NCI-H2107 treated with DMSO at 0.1 percent for 48 hours (cell line): ENCODE measurements around the gene DAP.
A peak's percentile ranks its signal among the peaks of the same experiment; 100 is the strongest.

ENCODE experiments used
- DNase-seq: peaks from one replicate; lab custom pipeline; 2025; ENCODE audit not compliant: unreplicated experiment; lab: John Stamatoyannopoulos, UW

DAP gene

DNA sequence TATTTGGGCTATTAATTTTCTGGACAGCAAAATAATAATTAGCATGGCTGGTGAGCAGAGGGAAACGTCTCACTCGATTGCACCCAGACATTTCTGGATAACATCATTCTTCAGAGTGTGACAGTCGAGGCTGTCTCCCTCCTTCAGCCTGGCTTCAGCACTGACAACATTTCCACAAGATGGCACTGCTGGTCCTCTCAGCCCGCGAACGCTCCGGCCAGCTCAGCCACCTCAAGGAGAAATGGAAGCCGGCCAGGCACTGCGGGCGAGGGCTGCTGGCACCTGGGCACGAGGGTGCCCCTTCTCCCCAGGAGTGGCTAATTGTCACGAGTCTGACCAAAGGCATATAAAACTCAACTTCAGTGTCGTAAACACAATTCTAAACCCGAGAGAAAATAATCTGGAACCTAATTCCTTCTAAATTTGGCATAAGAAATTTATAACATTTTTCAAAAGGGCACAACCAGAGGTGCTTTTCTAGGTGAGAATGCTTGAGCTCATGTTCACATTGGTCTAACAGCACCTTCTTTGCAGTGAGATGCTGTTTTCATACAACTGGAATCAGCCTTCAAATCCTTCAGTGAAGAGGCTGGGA is 65.9 kb downstream of the DAP start:
- DNase-seq, result peak; percentile 60

DNA sequence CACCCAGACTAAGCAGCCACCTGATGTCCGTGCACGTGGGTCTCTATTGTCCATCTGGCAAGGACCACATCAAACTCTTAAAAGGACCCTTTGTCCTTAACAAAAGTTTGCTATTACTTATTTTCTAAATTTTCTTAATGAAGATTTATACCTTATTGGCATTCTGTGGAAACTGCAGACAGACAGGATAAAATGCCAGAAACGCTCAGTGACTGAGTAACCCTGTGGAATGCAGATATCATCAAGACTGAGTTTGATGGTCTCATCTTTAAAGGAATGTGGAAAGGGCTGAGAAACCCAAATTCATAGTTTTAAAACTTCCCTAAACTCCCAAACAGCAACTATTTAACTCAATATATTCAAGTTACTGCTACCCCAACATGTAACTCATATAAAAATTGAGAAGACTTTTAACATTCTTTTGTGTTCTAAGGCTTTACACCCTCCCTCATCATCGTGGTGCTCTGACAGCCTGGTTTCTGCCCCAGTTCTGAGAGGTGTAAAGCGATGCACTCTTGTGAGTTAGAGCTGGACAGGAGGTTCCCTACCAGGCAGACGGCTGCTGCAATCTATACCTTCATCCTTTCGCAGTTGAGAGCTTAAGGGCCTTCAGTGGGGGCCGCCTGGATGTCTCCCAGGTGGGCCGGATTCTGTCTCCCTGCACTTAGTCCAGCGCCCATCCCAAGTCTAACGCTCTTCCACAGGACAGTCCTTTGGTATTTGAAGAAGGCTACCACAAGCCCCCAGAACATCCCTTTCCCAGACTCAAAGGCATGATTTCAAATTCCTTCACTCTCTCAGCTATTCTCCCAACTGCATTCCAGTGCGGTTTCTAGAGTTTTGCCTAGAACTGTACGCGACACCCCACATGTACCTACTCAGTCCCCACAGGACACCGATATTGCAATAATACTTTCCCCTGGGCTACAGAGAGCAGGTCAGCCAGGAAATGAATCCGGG is 68.9 kb downstream of the DAP start:
- DNase-seq, result no peak

DNA sequence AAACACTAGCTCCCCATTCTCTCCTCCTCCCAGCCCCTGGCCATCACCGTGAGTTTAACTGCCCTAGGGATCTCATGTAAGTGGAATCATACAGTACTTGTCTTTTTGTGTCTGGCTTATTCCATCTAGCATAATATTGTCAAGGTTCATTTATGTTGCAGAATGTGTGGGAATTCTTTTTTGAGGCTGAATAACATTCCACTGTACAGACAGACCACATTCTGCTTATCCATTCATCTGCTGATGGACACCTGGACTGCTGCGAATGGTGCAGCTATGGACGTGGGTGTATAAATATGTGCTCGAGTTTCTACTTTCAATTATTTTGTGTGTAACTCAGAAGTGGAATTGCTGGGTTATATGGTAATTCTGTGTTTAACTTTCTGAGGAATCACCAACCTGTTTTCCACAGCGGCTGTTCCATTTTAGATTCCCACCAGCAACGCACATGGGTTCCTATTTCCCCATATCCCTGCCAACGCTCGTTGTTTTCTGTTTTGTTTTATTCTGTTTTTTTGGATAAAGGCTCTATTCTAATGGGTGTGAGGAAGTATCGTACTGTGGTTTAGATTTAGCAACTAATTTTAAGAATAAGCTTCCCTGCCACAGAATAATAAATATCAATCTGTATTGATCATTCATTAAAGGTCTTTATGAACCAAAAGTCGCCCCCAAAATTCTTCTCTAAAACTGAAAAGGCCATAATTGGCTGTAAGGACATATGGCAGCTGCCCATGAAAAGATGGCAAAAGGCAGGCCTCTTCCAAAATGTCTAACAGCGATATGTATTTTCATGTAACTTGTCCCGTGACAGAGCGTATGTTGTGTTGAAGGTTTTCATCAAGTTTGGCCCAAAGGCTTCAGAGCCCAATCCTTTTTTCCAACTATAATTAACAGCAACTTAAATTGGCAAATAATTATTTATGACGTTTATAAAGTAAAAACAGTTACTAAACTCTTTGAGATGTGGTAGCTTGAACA is 70.3 kb downstream of the DAP start:
- no peak for DNase-seq

DNA sequence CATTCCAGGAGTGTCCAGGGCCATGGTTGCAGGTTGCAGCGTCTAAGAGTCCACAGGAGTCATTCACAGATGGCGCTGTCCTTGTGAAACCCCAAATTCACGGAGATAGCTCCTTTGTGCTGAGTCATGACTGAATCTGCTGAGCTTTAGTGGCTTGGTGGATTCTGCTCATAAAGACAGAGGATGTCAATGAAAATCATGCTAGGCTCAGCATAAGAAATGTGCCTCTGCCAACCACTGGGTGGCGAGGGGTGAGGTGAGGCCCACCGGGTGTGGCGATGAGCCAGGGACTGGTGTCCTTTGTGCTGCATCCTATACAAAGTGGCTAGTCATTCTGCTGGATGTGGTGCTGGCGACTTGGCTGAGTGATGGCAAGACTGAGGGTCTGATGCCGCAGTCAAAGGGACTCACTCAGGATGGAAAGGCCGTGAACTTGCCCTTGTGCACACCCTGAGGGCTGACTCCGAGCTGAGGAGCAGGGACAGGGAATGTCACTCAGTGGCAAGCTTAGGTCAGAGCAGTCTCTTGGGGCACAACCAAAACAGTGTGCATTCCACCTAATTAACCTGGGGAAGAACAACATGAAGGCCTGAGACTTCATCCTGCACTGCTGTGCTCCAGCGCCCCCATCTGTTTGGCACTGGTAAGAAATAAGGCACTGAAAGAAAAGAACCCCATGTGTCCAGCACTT is 71.5 kb downstream of the DAP start:
- no peak for DNase-seq

DNA sequence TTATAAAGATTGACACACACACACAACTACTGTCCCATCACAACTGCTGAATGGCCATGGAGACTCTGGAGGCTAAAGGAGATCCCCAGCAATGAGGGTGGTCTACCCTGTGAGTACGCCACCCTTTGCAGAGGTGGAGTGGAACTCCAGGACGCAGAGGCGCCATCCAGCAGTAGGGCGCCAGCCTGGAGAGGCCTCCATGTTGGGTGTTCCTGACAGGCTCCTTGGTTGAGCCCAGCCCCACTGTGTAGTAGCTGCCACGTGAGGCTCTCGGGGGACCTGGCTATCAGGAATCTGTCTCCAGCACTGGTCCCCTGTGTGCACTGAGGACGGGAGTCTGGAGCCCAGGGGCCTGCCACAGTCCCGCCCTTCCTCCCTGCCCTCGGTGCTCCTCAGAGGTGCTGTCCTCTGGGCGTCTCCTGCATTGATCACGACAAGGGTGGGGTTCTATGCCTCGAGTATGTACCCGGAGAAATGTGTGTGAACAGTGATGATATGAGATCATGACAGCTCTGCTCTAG is 72.3 kb downstream of the DAP start:
- DNase-seq, result no peak

DNA sequence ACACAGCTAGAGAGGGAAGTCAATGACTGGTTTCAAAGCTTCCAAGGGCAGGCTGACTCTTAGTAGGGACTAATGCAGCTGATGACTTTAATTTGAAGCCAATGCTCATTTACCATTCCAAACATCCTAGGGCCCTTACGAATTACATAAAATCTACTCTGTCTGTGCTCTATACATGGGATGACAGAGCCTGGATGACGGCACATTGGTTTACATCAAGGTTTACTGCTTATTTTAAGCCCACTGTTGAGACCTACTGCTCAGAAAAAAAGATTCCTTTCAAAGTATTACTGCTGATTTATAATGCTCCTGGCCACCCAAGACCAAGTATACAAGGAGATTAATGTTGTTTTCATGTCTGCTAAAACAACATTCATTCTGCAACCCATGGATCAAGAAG is 74.1 kb downstream of the DAP start:
- no peak for DNase-seq

DNA sequence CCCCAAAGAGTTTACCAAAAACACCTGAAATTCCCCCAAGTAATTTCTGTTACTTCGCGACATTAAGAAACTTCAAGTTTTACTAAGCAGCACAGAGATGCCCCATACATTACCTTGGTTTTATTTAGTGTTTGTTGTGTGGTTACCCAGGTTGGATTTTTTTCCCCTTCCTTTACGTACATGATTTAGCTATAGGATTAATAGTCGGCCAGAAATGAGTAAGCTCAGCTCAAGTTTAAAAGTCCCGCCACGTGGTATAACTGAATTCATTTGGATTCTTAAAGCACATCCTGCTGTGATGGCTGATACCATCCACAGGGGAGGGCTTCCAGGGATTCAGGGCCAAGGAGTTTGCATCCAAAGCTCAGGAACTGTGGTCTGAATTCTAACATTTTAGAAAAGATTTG is 75.9 kb downstream of the DAP start:
- DNase-seq, result no peak

DNA sequence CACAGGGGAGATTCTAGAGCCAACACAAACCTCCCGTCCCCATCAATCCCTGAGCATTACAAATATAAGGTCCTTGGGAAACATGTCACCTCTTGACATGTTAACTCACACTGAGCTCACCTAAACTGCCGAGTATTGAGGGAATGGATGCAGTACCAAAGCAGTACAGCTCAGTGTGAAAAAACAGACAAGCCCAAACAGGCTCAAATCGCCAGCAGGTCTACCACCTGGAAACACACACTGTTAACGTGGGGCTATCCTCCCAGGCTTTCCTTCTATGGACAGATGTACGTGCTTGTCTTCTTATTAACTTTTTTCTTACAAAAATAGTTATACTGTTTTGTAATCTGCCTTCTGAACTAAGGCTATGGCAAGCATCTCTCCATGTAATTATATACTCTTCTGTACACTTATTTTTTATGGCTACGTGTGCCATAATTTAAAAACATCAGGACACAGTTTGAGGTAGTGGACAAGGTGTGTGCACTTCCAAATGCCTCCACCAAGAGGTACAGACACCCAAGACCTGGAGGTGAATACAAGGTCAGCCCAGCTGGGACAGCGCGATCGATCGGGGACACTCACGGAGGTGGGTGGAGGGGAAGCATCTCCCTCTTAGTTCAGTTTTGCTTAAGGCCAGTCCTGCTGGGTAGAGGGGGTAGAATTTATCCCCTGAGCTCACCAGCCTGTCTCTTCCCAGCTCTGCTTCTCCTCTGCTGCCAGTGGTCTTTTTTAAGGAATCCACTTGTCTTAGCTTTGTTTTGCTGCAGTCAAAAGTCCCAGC is 76.5 kb downstream of the DAP start:
- no peak for DNase-seq

DNA sequence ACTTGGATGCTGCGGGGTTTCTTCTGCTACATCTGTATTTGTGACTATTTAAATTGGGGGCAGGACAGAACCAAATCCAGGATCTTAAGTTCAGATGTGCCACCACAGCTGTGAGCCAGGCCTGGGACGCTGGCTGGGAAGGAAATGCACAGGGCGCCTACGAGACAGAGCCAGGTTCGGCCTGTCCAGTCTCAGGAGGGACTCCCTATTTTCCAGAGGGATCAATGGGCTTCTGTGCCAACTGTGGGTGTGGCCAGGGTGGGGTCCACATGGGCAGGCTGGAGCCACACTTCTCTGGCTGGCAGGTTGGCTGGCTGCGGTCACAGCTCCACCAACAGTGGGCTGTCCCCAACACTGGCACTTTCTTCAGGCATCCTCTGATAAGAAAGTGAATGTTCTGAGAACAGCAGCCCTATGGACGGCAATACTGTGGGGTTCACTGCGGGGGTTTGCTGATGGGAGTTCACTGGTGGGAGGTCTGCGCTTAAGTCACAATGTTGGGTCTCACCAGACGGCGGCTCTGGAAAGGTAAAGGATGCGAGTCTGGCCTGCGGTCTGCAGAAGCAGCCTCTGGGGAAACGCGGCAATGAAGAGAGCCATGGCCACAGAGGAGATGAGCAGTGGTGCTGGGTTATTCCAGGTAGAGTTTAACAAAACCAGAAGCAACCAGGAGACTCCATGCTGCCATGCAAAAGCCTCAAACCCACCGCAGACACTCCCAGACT is 78.1 kb downstream of the DAP start:
- DNase-seq, result no peak

DNA sequence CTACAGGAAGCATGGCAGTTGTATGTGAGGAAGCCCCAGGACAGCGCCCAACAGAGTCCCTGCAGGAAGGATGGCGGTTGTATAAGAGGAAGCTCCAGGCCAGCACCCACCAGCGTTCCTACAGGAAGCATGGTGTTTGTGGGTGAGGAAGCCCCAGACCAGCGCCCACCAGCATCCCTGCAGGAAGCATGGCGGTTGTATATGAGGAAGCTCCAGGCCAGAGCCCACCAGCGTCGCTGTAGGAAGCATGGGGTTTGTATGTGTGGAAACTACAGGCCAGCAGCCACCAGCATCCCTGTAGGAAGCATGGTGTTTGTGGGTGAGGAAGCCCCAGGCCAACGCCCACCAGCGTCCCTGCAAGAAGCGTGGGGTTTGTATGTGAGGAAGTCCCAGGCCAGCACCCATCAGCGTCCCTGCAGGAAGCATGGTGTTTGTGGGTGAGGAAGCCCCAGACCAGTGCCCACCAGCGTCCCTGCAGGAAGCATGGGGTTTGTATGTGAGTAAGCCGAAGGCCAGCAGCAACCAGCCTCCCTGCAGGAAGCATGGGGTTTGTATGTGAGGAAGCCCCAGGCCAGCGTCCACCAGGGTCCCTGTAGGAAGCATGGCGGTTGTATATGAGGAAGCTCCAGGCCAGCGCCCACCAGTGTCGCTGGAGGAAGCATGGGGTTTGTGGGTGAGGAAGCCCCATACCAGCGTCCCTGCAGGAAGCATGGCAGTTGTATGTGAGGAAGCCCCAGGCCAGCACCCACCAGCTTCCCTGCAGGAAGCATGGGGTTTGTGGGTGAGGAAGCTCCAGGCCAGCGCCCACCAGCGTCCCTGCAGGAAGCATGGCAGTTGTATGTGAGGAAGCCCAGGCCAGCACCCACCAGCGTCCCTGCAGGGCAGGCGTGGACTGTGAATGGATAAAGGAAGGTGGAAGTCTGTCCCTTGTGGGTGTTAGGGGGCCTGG is 79.0 kb downstream of the DAP start:
- no peak for DNase-seq

DNA sequence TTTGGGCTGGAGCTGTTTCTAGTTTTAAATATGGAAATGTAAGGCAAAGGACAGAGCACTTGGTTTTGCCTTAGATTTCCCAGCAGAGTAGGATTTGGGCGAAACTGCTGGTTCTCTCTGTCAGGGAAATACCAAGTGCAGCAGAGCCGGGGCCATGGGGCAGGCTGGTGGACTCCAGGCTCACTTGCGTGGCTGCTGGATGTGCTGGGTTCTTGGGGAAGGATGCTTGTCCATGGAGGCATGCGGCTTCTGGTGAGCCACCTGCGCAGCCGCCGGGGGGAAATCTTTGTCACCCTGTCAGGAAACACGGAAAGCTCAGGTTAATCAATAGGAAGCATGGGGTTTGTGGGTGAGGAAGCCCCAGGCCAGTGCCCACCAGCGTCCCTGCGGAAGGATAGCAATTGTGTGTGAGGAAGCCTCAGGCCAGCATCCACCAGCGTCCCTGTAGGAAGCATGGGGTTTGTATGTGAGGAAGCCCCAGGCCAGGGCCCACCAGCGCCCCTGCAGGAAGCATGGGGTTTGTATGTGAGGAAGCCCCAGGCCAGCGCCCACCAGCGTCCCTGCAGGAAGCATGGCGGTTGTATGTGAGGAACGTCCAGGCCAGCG is 80.1 kb downstream of the DAP start:
- no peak for DNase-seq

DNA sequence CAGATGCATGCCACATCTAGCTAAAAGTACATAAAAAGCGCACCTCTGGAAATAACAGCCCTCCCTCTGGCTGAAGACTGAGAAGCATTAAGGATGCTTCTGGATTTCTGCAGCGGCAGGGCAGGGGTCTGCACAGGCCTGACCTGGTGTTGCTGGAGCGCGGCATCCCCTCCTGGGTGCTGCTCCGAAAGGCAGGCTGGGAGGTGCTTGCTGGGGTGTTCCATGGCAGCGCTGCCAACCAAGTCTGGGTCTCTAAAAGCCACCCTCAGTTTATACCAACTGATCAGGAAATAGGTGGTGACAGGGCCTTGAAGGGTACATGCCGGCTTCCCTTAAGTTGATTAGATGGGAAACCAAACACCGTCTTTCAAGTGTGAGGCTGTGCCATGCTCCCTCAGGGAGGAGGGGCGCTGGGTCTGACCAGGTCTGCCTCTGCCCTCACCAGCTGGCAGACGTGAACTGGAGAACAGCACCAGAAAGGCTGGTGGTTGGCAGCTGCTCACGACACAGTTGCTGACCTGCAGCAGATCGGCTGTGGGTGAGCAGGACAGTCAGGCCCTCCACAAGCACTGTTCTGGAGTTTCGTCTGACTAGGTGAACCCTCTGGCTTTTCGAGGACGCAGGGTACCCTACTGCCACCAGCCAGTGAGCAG is 81.6 kb downstream of the DAP start:
- no peak for DNase-seq

DNA sequence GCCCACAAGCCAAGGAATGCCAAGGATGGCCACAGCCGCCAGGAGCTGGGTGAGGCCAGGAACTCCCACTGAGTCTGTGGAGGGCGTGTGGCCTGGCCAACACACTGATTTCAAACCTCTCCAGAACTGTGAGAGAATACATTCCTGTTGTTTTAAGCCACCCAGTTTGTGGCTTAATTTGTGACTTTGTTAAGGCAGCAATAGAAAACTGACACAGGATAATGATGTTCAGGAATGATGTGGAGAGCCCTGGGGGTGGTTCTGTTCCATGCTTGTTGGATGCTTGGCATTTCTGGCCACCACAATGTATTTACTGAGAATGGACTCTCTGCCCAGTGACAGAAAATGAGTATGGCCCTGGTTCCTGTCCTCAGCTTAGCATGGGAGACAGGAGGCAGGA is 82.8 kb downstream of the DAP start:
- no peak for DNase-seq

DNA sequence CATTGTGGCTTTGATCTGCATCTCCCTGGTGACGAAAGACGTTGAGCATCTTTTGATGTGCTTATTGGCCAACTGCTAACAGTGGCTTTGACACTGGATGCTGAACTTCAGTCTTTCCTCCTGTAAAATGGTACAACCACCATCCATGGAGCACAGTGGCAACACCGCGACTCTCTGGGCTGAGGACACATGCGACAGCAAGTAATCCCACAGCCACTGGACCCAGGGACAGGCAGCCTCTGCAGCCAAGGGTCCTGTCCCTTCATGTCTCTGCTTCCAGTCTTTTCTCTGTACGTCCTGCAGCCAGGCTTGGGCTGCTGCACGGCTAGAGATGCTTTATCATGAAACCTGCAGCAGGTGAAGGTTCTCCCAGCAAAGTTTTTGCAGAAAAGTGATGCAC is 83.5 kb downstream of the DAP start:
- no peak for DNase-seq

DNA sequence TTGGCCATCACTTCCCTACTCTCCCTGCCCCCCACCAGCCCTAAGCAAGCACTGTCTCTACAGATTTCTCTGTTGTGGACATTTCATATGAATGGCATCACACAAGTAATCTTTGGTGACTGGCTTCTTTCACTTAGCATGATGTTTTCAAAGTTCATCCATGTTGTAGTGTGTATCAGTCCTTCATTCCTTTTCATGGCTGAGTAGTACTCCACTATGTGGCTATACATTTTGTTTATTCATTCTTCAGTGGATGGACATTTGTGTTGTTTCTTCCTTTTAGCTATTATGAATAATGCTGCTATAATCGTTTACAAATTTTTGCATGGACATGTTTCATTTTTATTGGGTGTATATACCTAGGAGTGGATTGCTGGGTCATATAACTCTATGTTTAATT is 84.1 kb downstream of the DAP start:
- no peak for DNase-seq

DNA sequence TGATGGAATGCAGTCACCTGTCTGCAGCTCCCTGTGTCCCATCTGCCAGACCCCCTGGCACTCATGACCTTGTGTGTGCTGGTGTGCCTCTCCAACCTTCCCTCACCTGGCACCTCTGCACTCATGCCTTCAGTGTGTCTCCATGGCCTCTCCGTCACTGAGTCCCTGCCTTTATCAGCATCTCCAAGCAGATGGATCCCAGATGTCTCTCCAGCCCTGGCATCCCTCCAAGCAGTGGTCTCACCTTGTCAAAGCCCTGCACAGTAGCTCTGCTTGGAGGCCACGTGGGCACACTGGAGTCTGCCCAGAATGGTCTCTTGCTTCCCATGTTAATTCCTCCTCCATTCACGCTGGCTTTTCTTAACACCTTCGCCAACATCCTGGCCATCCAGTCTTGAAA is 84.8 kb downstream of the DAP start:
- no peak for DNase-seq

DNA sequence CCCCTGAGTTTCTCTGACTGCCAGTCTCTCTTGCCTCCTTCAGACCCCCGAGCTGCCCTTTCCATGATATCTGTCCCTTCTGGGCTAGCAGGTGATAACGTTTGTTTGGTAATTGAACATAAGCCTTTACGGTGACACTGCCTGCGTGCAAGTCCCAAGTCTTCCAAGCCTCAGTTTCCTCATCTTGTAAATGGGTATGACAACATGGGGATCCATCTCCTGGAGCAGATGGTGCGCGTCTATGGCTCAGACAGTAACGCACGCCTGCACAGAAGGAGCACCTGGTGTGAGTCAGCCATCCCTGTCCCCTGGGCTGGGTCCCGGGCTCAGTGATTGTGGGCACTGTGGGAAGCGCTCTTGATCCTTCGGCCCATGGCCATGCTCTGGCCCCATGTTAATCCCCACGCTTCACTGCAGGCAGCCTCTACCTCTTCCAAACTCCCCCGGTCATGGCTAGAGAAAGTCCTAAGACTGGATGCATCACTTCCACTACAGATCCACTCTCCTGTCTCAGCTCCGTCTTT is 85.8 kb downstream of the DAP start:
- no peak for DNase-seq
